GM12872 (cell line): Measurements from ENCODE around the gene CHAT.

Experiments used
- TF ChIP-seq, protein P1 (sequence below): IDR thresholded peaks from 3 replicates; pipeline ENCODE4 v1.5.1; 2011; ENCODE audit warnings: low read depth, mild to moderate bottlenecking, low read length, moderate library complexity; ENCODE audit not compliant: insufficient read depth

Gene CHAT

DNA sequence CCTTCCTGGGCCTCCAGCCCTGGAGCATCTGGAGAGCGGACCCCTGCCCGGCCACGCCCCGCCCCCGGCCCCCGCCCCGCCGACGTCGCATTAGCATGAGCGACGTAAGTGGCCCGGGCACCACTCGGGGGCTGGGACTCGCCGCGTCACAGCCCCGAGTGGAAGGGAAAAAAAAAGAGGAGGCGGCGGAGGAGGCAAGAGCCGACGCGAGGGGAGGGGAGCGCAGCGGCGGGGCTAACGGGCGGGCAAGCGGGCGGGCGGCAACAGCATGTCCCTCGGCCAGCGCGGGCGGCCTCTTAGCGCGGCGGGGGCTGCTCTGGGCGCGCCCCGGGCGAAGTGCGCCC is 3.8 kb upstream of the CHAT start, which contains the start of gene SLC18A3:
Gene SLC18A3 (plus strand): TSS at position 197 of the 344 bp plus-strand sequence. CDS start 431 bp downstream, outside the sequence.
- TF ChIP-seq, protein P1, sequence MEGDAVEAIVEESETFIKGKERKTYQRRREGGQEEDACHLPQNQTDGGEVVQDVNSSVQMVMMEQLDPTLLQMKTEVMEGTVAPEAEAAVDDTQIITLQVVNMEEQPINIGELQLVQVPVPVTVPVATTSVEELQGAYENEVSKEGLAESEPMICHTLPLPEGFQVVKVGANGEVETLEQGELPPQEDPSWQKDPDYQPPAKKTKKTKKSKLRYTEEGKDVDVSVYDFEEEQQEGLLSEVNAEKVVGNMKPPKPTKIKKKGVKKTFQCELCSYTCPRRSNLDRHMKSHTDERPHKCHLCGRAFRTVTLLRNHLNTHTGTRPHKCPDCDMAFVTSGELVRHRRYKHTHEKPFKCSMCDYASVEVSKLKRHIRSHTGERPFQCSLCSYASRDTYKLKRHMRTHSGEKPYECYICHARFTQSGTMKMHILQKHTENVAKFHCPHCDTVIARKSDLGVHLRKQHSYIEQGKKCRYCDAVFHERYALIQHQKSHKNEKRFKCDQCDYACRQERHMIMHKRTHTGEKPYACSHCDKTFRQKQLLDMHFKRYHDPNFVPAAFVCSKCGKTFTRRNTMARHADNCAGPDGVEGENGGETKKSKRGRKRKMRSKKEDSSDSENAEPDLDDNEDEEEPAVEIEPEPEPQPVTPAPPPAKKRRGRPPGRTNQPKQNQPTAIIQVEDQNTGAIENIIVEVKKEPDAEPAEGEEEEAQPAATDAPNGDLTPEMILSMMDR, result no peak

DNA sequence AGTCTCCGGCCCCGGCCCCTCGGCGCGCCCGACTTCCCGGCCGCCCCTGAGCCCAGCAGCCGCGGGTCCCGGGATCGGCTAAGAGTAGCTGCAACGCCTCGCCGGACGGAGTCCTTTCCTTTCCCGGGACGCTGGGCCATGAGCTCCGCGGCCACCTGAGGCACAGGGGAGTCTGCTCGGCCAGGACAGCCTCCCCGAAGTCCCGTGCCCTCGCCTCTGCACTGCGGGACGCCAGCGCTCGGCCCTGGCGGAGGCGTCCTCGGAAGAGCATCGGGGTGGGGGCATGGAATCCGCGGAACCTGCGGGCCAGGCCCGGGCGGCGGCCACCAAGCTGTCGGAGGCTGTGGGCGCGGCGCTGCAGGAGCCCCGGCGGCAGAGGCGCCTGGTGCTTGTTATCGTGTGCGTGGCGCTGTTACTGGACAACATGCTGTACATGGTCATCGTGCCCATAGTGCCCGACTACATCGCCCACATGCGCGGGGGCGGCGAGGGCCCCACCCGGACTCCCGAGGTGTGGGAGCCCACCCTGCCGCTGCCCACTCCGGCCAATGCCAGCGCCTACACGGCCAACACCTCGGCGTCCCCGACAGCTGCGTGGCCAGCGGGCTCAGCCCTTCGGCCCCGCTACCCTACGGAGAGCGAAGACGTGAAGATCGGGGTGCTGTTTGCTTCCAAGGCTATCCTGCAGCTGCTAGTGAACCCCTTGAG is 3.2 kb upstream of the CHAT start:
- TF ChIP-seq, protein P1, result no peak

DNA sequence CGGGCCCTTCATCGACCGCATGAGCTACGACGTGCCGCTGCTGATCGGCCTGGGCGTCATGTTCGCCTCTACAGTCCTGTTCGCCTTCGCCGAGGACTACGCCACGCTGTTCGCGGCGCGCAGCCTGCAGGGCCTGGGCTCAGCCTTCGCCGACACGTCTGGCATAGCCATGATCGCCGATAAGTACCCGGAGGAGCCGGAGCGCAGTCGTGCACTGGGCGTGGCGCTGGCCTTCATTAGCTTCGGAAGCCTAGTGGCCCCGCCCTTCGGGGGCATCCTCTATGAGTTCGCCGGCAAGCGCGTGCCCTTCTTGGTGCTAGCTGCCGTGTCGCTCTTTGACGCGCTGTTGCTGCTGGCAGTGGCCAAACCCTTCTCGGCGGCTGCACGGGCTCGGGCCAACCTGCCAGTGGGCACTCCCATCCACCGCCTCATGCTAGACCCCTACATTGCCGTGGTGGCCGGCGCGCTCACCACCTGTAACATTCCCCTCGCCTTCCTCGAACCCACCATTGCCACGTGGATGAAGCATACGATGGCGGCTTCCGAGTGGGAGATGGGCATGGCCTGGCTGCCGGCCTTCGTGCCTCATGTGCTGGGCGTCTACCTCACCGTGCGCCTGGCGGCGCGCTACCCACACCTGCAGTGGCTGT is 2.5 kb upstream of the CHAT start:
- TF ChIP-seq, protein P1, result no peak

DNA sequence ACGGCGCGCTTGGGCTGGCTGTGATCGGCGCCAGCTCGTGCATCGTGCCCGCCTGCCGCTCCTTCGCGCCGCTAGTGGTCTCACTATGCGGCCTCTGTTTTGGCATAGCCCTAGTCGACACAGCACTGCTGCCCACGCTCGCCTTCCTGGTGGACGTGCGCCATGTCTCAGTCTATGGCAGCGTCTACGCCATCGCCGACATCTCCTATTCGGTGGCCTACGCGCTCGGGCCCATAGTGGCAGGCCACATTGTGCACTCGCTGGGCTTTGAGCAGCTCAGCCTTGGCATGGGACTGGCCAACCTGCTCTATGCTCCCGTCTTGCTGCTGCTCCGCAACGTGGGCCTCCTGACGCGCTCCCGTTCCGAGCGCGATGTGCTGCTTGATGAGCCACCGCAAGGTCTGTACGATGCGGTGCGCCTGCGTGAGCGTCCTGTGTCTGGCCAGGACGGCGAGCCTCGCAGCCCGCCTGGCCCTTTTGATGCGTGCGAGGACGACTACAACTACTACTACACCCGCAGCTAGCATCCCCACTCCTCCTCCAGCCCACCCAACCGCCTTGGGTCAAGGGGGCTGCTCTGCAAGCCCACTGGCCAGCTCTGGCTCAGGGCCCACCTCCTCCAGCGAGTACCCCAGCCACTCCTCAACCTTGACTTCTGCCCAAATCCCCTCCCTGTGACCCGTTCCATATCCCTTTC is 1.9 kb upstream of the CHAT start:
- TF ChIP-seq, protein P1, result no peak

DNA sequence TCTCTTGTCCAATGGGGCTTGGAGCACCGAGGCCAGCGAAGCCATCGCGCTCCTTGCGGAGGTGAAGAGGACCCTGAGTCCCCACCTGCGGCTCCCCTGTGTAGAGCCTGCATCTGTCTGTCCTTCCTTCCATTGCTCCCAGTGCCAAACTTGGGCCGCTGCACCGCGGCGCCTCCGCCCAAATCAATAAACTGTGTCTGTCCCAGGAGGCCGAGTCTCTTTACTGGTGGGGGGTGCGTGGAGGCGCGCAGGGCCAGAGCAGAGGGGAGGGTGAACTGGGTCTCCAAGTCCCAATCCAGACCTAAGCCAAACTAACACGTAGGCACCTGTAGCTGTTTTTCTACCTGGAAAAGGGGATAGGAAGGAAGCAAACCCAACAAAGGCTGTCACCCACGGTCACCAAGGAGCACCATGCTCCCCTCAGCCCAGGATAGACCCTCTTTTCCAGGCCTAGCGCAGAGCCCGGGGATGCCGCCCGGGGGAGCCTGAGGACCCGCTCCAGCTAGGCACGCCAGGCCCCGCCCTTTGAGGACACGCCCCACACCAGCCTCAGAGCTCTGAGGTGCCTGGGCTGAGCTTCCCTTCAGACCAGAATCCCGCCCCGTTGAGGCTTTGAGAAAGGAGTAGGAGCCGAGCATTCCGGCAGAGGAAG is 1.2 kb upstream of the CHAT start:
- TF ChIP-seq, protein P1, result no peak

DNA sequence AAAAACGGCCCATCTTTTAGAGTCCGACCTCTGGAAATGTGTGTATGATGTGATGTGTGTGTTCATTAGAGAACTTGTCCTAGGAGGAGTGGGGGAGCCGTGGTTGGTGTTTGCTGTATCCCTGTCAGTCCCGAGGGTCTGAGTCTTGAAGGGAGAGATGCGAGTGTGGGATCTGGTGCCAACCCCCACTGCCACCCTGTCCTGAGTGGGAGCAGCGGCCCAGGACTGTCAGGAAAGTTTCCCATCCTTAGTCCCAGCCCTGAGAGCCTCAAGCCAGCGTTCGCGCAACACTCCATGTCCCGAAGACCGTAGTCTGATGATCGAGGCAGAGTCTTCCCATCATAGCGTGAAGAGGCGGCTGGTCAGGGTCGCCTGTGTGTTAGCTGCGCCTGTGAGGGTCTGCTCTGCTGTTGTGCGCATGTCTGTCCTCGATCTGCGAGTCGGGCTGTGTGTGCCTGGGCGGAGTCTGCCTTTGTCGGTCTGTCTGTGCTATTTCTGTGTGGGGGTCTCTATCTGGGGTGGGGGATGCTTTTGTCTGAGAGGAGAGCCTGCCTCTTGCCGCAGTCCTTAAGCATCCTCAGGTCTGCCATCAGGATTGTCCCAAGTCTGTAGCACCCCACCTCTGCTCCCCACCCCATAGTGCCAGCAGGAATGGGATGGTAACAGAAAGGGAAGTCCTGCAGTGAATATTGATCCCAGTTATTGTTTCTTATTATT is 514 bp upstream of the CHAT start:
- TF ChIP-seq, protein P1, result no peak
